ENCODE measurements around the gene ZNF177.
"Not testable (repeated sequence)": the region's sequence is repeated elsewhere in the genome, so short reads cannot be mapped to it uniquely, and the experiment has no call there.

The ZNF177 gene

GRCh38 chr19:9362905-9363304 is at the start of gene ZNF177:
ZNF177 (plus strand) TSS chr19:9363013; CDS start chr19:9378312, 15,299 bp downstream.
- TF ChIP-seq, protein P1, sequence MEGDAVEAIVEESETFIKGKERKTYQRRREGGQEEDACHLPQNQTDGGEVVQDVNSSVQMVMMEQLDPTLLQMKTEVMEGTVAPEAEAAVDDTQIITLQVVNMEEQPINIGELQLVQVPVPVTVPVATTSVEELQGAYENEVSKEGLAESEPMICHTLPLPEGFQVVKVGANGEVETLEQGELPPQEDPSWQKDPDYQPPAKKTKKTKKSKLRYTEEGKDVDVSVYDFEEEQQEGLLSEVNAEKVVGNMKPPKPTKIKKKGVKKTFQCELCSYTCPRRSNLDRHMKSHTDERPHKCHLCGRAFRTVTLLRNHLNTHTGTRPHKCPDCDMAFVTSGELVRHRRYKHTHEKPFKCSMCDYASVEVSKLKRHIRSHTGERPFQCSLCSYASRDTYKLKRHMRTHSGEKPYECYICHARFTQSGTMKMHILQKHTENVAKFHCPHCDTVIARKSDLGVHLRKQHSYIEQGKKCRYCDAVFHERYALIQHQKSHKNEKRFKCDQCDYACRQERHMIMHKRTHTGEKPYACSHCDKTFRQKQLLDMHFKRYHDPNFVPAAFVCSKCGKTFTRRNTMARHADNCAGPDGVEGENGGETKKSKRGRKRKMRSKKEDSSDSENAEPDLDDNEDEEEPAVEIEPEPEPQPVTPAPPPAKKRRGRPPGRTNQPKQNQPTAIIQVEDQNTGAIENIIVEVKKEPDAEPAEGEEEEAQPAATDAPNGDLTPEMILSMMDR (conservative IDR thresholded peaks at IDR 0.05; ENCODE audit: low read depth, low read length): no peak
- H3K4me3 ChIP-seq (ENCODE audit: low read length): peak within 1 kb of the TSS; percentile 51
- DNase-seq (ENCODE audit: low read depth): no peak

GRCh38 chr19:9313756-9314155 is 49.1 kb upstream of the ZNF177 start:
- TF ChIP-seq, protein P1 (conservative IDR thresholded peaks at IDR 0.05; ENCODE audit: low read depth, low read length): no peak
- H3K4me3 ChIP-seq (ENCODE audit: low read length): no peak overlapping the region
- no peak for DNase-seq (ENCODE audit: low read depth)

- H3K4me3 ChIP-seq (ENCODE audit: low read length): no peak overlapping the region
- TF ChIP-seq, protein P1 (conservative IDR thresholded peaks at IDR 0.05; ENCODE audit: low read depth, low read length): no peak
- no peak for DNase-seq (ENCODE audit: low read depth)
Observed at GRCh38 chr19:9321338-9321737, 41.5 kb upstream of the ZNF177 start.

- H3K4me3 ChIP-seq (ENCODE audit: low read length); DNase-seq (ENCODE audit: low read depth): not testable (repeated sequence)
Observed at GRCh38 chr19:9321756-9322155, 41.1 kb upstream of the ZNF177 start.

DNA sequence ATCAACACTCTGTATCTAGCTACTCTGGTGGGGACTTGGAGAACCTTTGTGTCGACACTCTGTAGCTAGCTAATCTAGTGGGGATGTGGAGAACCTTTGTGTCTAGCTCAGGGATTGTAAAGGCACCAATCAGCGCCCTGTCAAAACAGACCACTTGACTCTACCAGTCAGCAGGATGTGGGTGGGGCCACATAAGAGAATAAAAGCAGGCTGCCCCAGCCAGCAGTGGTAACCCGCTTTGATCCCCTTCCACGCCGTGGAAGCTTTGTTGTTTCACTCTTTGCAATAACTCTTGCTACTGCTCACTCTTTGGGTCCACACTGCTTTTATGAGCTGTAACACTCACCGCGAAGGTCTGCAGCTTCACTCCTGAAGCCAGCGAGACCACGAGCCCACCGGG is 40.6 kb upstream of the ZNF177 start:
- H3K4me3 ChIP-seq (ENCODE audit: low read length); DNase-seq (ENCODE audit: low read depth): not testable (repeated sequence)

DNA sequence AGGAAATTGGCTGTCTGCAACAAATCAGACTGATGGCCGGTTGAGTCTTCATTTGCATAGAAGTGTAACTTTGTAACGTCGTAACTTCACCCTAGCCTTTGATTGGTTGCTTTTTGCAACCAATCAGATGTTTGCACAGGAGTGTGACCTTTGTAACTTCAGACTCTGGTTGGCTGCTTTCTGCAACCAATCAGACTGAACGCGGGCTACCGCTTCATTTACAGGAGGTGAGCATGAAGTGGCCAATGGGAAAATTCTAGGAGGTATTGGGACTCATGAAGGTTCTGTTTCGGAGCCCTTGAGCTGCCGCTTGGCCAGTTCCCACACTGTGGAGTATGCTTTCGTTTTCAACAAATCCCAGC is 39.3 kb upstream of the ZNF177 start:
- TF ChIP-seq, protein P1 (conservative IDR thresholded peaks at IDR 0.05; ENCODE audit: low read depth, low read length): no peak
- DNase-seq (ENCODE audit: low read depth): peak; percentile 38
- H3K4me3 ChIP-seq (ENCODE audit: low read length): peak overlapping the region; percentile 74

DNA sequence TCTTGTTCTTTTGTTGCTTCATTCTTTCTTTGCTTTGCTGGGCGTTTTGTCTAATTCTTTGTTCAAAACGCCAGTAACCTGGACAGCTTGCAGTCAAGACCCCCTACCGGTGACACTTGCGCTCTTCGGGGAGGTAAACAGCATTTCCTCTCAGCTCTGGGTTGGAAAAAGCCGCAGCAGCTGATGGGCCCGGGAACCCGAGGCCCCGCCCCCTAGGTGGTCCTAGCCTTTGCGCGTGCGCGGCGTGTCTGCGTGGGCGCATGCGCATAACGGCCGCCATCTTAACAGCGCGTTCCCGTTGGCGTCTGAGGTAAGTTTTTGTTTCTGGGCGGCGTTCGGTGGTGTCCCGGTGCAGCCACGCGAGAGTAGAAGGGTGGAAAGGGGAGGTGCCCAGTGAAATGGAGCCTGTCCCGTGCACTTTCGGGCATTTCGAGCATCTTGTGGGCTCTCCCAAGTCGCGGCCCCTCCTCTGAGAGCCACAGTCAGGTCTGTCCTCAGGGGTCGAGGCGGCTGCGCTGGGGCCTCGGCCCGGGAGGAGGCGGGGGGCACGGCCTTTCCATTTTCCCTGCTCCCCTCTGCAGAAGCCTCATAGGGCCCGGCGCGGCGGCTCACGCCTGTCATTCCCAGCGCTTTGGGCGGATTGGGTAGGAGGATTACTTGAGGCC is 38.8 kb upstream of the ZNF177 start, which contains the start of gene ZNF559:
Gene ZNF559, plus strand, starts transcription at position 261 of the 665 bp plus-strand sequence. CDS start 14,371 bp downstream, outside the sequence.
- peak within 1 kb of the TSS; percentile 74 for H3K4me3 ChIP-seq (ENCODE audit: low read length)
- peak; percentile 66 for DNase-seq (ENCODE audit: low read depth)

GRCh38 chr19:9324584-9324962 is 38.2 kb upstream of the ZNF177 start:
- H3K4me3 ChIP-seq (ENCODE audit: low read length): peak overlapping the region; percentile 74
- no peak for DNase-seq (ENCODE audit: low read depth)
- TF ChIP-seq, protein P1 (conservative IDR thresholded peaks at IDR 0.05; ENCODE audit: low read depth, low read length): no peak

More for the DNA sequence above, 38.8 kb upstream of the ZNF177 start, which contains the start of gene ZNF559:
- TF ChIP-seq, protein P1 (conservative IDR thresholded peaks at IDR 0.05; ENCODE audit: low read depth, low read length): peak; percentile 52
